Hepatic stellate cell (primary cell): ENCODE results near the gene SLC2A3.
"Not testable (repeated sequence)": the region's sequence is repeated elsewhere in the genome, so short reads cannot be mapped to it uniquely, and the experiment has no call there.

Experiments
- DNase-seq: peaks from one replicate; pipeline ENCODE4 v3.0.0; 2011; ENCODE audit warnings: low spot score

SLC2A3 gene

DNA sequence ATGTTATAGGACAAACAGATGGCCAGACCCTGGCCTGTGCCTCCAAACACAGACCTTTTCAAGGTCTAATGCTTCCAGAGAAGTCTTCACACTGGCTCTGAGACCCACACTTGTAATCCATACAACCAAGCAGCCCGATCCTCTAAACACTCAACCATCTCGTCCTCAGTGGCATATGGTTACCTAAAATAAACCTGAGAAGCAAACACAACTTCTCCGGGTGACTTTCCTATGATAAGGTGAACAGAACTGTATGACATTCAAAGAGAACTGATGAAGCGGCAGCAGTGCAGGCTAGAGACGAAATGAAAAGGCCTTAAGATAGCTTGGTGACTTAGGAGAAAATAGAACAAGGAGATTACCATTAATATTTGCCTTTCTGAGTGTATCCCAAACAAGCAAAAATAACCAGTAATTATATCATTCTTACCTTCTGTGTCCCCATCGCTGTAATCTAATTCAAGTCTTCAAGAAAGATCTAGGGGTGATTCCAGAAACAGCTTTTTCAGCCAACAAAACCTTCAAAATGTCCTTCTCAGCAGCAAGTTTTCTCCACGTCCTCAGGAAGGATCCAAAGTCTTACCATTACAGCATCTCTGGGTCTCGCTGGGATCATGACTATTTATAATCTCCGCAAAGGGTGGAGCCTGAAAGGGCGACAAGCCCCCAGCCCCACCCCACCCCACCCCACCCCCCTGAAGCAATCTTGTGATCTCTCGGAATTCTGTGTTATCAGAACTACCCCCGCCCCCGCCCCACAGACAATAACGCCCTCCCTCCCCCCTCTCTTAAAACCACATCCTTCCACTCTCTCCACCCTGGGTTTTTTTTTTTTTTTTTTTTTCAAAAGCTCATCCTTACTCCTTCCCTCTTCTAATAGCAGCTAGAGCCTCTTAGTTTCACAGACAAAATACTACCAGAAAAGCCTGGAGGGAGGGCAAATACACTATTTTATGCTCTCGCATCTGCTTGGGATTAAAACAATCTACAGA, at the start of gene SLC2A3:
TSS of gene SLC2A3 (minus strand) at position 598 of the 992 bp plus-strand sequence. CDS start at position 445, 153 bp downstream.
- DNase-seq: peak; percentile 88

DNA sequence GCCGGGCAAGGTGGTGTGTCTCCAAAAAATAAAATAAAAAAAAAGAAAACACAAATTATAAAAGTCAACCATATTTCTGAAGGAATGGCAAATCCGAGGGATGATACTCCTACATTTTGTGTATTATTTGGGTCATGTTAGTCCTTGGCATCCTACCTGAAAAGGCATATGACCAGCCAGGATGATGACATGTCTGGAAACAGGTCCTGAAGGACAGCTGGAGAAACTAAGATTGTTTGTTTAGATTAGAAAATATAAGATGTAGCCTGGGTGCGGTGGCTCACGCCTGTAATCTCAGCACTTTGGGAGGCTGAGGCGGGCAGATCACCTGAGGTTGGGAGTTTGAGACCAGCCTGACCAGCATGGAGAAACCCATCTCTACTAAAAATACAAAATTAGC, 48.9 kb upstream of the SLC2A3 start:
- DNase-seq: no peak

DNA sequence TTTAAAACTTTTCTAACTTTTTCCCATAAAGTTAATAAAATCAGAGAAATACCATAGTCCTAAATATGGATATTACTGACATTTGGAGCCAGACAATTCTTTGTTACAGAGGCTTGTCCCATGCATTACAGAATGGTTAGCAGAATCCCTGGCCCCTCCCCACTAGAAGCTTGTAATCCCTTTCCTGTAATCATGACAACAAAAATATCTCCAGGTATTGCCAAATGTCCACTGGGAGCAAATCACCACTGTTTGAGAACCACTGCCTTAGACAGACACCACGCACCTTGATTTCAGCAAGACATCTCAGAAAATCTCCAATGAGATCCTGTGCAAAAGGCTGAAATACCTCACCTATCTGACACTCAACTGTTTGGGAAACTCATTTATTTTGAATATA, 47.5 kb upstream of the SLC2A3 start:
- not testable (repeated sequence) for DNase-seq

DNA sequence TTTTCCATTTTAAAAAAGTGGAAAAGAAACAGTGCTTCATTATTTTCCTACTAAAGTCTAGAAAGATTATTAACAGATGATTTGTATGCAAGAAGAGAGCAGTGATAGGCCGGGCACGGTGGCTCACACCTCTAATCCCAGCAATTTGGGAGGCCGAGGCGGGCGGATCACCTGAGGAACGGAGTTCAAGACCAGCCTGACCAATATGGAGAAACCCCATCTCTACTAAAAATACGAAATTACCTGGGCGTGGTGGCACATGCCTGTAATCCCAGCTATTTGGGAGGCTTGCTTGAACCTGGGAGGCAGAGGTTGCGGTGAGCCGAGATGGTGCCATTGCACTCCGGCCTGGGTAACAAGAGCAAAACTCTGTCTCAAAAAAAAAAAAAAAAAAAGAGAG, 47.0 kb upstream of the SLC2A3 start:
- DNase-seq: not testable (repeated sequence)

DNA sequence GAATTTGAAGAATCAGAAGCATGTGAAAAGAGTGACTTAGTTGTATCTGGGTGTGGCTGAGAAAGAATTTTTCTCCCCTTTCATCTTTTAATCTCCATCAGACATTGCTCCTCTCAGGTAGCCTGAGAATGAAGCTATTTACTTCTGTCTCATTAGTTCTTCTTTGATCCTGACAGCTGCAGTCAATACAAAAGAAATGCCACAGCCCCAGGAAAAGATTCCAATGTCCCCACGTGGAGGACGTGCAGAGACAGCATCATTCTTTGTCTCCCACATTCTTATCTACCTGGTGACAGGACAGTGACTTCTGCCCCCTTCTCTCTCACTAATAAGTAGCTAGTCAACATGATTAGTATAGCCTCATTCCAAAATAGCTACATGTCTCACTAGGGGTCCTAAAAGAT, 46.3 kb upstream of the SLC2A3 start:
- DNase-seq: not testable (repeated sequence)

DNA sequence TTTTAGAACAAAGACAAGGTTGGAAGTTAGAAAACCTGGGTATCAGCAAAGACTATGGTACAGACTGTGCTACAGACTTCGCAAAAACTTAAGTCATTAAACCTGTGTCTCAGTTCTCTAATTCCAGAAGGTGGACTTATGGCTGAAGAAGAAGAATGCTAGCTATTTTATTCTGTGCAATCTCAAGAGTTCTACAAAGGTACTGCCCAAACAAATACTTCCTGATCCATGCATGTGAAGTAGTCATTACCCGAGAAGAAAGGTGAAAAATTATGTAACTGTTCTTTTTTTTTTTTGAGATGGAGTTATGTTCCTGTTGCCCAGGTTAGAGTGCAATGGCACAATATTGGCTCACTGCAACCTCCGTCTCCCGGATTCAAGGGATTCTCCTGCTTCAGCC, 45.5 kb upstream of the SLC2A3 start:
- DNase-seq: no peak

DNA sequence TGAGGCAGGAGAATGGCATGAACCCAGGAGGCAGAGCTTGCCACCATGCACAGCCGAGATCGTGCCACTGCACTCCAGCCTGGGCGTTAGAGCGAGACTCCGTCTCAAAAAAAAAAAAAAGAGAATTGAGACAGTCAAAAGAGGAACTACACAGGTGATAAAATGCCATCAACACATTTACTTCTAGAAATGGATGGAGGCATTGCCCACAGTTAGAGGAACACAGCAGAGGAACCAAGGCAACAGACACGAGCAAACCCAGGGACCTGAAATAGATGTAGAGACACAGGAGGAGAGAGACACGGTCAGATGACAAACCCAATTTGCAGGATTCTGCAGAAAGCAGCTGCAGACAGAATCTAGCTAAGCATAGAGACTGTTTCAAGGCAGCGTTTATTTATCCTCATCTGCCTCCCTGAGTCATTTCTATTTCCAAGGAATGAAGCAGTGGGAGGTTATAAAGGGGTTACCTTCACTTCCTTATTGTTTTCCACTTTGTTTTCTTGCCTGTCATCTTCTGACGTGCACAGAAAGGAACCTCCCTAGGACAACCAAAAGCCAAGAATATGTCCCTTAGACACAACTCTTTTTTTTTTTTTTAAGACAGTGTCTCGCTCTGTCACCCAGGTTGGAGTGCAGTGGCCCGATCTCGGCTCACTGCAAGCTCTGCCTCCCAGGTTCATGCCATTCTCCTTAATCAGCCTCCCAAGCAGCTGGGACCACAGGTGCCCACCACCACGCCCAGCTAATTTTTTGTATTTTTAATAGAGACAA, 41.6 kb upstream of the SLC2A3 start:
- DNase-seq: not testable (repeated sequence)

DNA sequence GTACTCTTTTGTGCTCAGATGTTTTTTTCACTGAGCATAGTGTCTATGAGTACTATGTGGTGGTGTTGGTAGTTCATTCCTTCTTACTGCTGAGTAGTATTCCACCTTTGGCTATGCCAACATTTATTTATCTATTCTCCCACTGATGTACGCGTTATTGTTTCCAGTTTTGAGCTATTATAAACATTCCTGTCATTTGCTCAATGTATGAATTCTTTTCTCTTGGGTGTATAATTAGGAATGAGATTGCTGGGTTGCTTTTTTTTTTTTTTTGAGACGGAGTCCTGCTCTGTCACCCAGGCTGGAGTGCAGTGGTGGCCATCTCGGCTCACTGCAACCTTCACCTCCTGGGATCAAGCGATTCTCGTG, 37.5 kb upstream of the SLC2A3 start:
- no peak for DNase-seq

DNA sequence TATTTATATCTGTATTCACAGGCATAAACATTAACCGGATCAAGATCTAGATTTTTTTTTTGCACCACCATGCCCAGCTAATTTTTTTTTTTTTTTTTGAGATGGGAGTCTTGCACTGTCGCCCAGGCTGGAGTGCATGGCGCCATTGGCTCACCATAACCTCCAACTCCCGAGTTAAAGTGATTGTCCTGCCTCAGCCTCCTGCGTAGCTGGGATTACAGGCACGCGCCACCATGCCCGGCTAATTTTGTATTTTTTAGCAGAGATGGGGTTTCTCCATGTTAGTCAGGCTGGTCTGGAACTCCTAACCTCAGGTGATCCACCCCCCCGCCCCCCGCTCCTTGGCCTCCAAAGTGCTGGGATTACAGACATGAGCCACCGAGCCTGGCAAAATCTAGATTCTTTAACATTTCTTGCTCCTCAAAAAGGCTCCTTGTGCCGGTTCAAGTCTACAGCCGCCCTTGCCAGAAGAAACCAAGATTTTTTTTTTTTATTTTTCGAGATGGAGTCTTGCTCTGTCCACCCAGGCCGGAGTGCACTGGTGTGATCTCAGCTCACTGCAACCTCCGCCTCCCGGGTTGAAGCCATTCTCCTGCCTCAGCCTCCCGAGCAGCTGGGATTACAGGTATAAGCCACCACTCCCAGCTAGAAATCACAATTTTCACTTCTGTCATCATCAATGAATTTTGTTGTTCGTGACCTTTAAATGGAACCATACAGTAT, 36.9 kb upstream of the SLC2A3 start:
- DNase-seq: no peak

DNA sequence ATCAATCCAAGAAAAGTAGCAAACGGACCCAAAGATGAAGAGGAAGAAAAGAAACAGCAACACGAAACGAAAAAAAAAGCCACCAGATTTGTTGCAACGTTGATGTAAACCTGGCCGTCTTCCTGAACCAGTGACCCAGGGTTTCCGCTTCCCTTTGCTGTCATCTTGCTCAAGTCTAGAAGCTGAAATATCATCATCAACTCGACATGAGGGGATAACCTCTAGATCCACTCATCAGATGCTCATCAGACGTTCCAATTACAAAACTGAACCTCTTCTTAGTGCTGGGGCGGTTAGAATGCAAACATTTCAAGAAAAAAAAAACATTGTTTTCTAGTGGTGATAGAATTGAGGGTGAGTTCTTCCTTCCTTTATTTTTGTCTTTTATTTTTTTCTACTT, 36.3 kb upstream of the SLC2A3 start:
- not testable (repeated sequence) for DNase-seq

DNA sequence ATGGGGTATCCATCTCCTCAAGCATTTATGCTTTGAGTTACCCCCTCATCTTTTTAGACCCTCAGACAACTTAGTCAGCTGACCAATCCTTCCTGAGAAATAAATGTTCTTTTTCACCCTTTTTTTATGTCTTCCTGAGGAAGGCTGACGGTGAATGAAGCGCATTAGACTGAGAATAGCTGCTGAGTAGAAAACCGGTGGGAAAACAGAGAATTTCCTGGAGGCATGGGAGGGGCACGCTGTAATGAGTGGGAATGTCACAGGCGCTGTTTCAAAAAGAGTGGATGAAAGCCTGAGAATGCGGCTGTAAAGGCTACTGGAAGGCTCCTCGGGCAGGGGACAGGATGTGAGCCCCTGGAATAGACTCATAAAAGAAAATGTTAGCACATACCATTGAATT, 35.8 kb upstream of the SLC2A3 start:
- not testable (repeated sequence) for DNase-seq

DNA sequence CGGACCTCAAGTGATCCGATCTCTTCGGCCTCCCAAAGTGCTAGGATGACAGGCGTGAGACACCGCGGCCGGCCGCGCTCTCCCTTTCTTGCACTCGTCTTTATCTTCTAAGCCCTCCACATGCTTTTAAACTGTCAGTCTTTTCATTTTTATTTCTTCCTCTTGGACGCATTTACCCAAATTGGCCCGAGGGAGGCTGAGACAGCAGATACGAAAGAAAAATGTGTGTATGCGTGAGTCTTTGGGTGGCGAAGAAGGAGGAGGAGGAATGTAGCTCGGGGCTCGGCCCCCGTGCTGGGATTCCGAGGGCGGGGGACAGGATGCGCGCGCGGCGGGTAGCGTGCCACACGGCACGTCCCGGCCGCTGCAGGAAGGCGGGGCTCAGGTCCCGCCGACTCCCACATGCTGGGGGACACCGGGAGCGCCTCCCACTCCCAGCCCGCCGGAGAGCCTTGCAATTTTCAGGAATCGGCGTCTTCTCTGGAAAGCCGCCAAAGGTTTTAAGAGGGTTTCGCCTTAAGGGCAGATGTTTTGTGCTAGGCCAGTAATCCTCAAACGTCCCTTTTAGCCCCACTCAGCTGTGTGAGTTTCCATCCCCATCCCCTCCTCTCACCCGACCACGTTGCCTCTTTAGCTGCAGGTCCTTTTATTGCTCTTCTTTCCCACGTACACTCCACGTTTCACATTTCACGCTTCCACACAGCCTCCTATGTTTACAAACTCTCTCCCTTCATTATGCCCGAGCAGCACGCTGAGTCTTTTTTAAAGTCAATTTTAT, 34.7 kb upstream of the SLC2A3 start:
- DNase-seq: peak; percentile 92

DNA sequence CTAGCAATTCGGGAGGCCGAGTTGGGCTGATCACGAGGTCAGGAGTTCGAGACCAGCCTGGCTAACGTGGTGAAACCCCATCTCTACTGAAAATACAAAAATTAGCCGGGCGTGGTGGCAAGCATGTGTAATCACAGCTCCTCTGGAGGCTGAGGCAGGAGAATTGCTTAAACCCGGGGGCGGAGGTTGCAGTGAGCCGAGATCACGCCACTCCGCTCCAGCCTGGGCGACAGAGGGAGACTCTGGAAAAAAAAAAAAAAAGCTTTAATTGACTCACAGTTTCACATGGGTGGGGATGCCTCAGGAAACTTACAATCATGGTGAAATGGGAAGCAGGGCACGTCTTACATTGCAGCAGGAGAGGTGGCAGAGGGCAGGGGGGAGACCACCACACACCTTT, 30.6 kb upstream of the SLC2A3 start:
- no peak for DNase-seq

DNA sequence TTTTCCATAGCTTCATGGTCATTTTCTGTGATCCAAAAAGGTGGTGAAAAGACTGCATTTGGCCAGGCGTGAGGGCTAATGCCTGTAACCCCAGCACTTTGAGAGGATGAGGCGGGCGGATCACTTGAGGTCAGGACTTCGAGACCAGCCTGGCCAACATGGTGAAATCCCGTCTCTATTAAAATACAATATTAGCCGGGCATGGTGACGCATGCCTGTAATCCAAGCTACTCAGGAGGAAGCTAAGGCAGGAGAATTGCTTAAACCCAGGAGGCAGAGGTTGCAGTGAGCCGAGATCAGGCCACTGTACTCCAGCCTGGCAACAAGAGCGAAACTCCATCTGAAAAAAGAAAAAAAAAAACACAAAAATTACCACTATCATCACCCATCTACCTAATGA, 28.7 kb upstream of the SLC2A3 start:
- not testable (repeated sequence) for DNase-seq

DNA sequence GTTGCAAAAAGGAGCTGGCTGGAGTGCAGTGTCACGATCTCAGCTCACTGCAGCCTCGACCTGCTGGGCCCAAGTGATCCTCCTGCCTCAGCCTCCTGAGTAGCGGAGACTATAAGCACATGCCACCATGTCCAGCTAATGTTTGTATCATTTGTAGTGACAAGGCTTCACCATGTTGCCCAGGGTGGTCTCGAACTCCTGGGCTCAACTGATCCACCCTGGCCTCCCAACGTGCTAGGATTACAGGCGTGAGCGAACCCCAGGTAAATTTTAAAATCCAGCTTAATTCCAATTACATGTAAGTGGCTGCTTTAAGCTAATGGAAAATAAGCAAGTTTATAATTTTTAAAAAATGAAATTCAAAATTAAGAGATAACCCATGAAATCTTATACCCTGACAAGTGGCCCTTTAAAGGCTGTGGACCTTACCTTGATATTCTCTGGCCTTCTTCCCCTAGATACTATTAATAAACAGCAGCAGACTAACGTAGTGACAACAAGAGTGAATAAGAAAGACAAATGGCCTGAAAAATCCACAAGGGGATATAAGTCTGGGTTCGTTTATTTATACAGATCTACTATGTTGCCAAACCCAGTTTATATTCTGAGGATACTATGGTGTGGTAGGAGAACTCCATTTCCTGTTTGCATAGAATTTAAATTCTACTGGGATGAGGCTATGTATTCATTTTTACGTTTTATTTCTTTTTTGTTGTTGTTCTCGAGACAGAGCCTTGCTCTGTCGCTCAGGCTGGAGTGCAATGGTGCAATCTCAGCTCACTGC, 25.6 kb upstream of the SLC2A3 start:
- no peak for DNase-seq

DNA sequence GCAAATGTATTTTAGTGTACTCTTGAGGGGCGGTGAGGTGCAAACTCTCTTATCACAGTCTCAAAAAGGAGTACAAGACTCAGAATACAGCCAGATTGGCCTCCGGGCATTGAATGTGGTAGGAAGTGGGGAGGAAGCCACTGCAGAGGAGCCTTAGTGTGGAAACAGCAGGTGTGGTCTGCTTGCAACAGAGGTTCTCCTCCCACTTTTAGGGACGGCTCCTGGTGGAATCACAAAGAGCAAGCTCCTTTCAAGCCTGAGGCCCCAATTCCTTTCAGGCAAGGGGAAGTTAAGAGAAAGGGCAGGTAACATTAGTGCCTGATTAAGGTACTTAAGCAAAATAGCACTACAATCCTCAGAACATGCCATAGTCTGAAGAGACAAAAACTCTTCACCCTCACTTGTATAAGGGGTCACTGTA, 23.7 kb upstream of the SLC2A3 start:
- no peak for DNase-seq

DNA sequence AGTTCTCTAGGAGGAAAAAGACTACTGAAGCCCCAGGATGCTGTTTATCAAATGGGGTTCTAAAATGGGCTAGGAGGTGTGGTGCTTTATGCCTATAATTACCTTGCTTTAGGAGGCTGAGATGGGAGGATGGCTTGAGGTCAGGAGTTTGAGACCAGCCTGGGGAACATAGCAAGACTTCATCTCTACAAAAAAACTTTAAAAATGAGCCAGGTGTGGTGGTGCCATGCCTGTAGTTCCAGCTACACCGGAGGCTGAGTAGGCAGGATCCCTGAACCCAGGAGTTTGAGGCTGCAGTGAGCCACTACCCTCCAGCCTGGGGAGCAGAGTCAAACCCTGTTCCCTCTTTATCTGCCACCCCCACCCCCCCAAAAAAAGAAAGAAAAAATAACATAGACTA, 23.3 kb upstream of the SLC2A3 start:
- no peak for DNase-seq

DNA sequence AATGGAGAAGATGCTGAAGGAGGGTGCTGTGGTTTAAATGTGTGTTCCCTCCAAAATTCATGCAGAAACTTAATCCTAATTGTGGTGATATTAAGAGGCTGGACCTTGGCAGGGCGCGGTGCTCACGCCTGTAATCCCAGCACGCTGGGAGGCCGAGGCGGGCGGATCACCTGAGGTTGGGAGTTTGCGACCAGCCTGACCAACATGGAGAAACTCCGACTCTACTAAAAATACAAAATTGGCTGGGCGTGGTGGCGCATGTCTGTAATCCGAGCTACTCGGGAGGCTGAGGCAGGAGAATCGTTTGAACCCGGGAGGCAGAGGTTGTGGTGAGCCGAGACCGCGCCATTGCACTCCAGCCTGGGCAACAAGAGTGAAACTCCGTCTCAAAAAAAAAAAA, 18.9 kb upstream of the SLC2A3 start:
- DNase-seq: not testable (repeated sequence)

DNA sequence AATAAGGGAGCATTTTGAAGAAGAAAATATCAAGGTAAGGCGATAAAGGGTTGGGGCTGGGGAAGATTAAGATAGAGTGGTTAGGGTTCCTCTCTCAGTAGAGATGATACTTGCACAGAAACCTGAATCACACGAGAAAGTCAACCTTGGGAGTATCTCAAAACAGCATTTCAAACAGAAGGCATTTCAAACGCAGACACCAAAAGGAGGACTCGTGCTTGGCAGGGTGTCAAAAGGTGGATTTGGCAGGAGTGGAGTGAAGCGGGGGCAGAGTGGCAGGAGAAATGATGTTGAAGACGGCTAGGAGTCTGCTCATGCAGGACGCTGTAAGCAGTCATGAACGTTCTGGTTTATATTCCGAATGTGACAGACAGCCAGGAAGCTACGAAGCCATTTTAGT, 18.4 kb upstream of the SLC2A3 start:
- DNase-seq: not testable (repeated sequence)

DNA sequence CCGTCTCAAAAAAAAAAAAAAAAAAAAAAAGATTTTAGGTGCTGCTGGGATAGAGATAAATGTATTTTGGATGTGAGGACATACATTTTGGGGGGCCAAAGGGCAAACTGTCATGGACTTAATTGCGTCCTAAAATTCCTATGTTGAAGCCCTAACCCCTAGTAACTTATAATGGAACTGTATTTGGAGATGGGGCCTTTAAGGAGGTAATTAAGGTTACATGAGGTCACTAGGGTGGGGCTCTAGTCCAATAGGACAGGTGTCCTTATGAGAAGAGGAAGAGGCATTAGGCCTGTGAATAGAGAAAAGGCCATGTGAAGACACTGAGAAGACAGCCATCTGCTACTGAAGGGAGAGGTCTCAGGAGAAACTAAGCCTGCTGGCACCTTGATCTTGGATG, 17.9 kb upstream of the SLC2A3 start:
- DNase-seq: not testable (repeated sequence)

DNA sequence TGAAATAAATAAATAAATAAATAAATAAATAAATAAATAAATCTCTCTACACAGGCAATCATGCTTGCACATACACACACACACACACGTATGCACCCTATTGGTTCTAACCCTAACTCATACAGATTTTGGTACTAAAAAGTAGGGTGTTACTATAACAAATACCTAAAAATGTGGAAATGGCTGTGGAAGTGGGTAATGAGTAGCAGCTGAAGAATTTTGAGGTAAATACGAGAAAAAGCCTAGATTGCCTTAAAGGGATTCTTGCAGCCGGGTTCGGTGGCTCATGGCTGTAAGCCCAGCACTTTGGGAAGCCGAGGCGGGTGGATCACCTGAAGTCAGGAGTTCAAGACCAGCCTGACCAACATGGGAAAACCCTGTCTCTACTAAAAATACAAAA, 15.7 kb upstream of the SLC2A3 start:
- no peak for DNase-seq
